Activated naive CD4-positive, alpha-beta T cell (primary cell): ENCODE measurements around the gene WDR4.
A peak's percentile ranks its signal among the peaks of the same experiment; 100 is the strongest.
"Not testable (repeated sequence)": the region's sequence is repeated elsewhere in the genome, so short reads cannot be mapped to it uniquely, and the experiment has no call there.

Experiments used
- DNase-seq, 4 experiments: peaks; one replicate each; lab custom pipeline; 2025; lab: John Stamatoyannopoulos, UW

The WDR4 gene

GRCh38 chr21:42839271-42840231, 39.8 kb downstream of the WDR4 start:
- no peak for DNase-seq

DNA sequence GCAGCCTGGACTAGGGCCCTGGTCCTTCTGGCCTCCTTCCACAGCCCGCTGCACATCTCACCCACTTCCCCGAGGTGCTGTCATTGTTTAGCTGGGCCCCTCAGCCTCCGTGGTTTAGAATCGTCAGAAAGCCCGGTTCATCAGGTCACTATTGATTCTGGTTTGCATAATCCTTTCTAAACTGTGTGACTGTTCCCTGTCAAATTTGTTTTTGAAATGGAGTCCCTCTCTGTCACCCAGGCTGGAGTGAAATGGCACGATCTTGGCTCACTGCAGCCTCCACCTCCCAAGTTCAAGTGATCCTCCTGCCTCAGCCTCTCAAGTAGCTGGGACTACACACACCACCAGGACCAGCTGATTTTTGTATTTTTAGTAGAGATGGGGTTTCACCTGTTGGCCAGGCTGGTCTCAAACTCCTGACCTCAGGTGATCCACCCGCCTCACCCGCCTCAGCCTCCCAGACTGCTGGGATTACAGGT, 41.1 kb downstream of the WDR4 start:
- not testable (repeated sequence) for DNase-seq

DNA sequence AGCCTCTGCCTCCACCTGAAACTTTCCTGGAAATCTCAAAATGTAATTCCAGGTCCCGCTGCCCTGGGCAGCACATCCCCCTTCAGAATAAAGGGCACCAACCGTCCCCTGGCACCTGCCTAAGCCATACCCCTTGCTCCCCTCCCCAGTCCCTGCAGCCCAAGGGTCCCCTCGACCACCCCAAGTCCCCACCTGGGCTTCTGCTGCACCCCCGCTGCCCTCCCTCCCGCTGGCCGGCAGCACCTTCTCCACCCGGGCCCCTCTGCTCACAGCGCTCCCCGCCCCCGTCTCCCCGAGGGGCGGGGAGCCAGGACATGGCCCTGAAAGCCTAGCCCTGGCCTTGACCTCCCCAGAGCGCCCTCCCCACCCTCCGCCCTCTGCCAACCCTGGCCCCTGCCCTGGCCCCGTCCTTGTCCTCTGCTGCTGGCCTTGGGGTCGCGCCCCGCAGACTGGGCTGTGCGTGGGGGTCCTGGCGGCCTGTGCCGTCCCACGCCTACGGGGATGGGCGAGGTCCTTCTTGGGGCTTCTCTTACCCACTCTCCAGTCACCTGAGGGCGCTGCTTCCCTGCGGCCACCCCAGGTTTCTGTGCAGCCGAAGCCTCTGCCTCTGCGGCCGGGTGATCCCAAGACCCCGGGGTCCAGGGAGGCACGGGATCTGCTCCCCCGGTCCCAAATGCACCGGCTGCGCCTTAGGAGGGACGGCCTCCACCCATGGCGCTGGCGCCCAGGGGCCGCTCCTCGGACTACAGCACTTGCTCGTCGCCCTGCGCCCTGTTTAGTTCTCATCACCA, 41.7 kb downstream of the WDR4 start:
- no peak for DNase-seq

DNA sequence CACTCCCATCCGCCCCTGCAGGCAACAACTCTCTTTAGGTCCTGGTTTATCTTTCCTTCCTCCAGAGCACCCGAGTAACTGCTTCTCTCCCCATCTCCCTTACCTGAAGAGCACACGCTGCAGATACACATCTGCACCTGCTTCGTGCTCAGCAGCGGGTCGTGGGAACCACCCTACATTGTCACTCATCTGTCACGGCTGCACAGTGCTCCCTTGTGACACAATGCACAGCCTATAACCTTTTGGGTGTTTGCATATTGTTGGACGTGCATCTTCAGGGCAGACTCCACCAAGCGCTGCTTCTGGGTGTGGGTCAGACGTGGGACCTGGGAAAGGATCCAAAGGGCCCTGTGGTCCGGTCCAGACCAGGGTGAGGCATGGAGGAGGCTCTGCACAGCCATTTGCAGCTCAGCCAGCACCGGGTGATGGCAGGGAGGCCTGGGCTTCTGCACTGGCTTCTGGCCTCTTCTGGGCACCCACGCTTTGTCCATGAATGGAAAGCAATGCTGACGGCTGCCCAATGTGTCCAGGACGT, 42.5 kb downstream of the WDR4 start:
- DNase-seq = no peak

DNA sequence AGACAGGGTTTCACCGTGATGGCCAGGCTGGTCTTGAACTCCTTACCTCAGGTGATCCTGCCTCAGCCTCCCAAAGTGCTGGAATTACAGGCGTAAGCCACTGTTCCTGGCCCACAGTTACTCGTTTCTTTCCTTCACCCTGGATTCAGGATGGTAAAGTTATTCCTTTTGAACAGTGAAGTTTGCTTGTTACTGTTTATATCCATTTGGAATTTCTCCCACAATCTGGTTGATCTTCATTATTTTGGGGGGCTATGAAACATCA, 43.0 kb downstream of the WDR4 start:
- no peak for DNase-seq

DNA sequence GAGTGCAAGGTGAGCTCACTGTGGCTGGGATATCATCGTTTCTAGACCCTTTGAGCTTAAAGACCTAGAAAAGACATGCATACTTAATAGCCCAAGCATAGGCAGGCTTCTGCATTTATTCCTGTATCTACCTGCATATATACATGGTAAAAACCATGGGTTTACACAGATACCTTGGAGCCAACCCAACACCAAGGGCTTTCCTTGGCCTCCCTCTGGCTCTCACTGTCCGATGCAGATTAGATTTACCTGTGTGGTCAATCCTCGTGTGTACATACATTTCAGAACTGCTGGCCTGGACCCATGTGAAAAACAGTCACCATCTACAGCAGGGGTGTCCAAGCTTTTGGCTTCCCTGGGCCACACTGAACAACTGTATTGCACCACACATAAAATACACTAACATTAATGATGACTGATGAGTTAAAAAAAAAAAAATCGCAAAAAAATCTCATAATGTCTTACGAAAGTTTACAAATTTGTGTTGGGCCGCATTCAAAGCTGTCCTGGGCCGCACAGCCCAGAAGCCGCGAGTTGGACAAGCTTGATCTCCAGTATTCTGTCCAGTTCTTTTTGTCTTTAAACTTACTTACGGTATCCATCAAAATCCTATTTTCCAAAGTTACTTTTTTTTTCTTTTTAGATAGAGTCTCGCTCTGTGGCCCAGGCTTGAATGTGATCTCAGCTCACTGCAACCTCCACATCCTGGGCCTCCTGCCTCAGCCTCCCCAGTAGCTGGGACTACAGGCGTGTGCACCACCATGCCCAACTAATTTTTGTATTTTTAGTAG, 43.5 kb downstream of the WDR4 start:
- DNase-seq = no peak

DNA sequence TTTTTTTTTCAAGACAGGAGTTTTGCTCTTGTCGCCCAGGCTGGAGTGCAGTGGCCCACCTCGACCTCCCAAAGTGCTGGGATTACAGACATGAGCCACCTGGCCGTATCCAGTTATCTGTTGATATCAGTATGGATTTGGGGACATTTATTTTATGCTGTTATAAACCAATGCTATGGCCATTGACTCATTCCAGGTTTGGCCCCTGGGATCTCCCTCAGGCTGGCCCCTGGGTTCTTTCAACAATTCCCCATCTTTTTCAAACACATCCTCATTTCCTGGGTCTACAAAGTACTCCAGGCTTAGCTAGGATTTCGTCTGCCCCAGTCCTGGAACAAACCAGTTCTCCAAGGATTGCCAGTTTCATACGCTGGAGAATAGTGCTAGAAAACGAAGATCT, 44.1 kb downstream of the WDR4 start:
- DNase-seq = no peak

DNA sequence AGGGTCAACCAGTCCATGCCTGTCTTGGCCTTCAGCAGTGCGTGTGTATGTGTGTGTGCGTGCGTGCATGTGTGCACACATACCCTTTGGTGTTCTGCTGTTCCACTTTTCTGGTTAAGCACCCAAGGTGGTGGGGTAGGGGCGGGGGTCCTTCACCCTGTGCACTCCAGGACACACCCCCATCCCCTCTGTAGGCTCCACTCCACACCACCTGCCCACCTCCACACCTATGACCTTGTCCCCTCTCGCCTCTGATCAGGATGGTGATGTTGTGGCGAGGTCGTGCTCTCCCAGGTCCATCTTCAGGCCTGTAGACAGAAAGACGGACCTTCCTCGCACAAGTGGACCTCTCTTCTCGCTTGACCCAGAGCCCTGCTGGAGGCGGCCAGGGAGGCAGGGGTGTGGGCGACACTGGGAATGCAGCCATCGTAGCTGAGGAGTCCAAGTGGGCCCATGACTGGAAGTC, 44.6 kb downstream of the WDR4 start:
- no peak for DNase-seq

DNA sequence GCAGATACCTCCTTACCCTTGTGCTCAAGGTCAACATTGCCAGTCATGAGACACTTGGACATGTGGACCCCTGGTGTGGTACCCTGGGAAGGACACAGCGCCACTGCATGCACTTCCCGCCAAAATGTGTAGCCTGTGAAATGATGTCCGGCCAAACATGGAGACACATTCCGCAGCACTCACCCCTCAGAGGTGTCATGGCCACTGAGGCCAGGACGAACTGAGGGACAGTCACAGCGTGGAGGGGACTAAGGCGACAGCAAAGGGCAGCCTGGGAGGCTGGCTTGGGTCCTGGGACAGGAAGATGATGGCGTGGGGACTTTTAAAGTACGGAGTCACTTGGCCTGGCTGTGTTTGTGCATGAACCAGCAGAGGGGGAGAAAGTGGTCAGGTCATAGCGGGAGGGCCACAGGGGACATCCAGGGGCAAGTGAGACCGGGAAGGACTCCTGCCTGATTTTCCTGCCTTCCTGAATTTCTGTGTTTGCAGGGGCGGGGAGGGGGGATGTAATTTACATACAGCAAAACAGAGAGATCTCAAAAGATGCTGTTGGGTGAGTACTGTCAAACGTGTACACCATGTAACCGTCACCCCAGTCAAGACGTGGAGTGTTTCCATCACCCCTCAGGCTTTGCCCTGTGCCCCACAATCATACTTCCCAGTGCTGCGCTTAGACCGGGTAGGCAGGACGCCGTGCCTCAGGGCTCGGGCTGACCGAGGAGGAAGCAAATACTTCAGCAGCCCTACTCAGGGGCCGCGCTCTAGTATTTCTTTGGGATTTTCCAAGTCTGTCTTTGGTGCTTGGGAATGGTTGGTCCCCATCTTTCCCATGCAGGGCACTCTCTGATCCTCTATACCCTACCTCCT, 45.2 kb downstream of the WDR4 start:
- no peak for DNase-seq

- peak in 2 of 4 experiments; percentile 19 to 31 for DNase-seq
Measured at GRCh38 chr21:42833439-42833815, 45.9 kb downstream of the WDR4 start.

DNA sequence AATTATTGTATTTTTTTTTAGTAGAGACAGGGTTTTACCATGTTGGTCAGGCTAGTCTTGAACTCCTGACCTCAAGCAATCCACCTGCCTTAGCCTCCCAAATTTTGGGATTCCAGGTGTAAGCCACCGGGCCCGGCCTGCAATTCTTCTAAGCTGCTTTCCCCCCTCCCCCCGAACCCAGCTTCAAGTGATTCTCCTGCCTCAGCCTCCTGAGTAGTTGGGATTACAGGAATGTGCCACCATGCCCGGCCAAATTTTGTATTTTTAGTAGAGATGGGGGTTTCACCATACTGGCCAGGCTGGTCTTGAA, 47.1 kb downstream of the WDR4 start:
- not testable (repeated sequence) for DNase-seq

GRCh38 chr21:42830456-42831455, 48.6 kb downstream of the WDR4 start:
- no peak for DNase-seq

- no peak for DNase-seq
Measured at GRCh38 chr21:42829954-42830353, 49.4 kb downstream of the WDR4 start.

GRCh38 chr21:42829417-42829816, 49.9 kb downstream of the WDR4 start:
- DNase-seq = no peak

DNA sequence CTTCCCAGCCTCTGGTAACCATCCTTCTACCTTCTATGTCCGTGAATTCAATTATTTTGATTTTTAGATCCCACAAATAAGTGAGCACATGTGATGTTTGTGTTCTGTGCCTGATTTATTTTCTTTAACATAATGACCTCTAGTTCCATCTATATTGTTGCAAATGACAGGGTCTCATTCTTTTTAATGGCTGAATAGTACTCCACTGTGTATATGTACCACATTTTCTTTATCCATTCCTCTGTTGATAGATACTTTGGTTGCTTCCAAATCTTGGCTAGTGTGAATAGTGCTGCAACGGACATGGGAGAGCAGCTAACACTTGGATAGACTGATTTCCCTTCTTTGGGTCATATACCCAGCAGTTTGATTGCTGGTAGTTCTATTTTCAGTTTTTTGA, 51.8 kb downstream of the WDR4 start:
- no peak for DNase-seq

DNA sequence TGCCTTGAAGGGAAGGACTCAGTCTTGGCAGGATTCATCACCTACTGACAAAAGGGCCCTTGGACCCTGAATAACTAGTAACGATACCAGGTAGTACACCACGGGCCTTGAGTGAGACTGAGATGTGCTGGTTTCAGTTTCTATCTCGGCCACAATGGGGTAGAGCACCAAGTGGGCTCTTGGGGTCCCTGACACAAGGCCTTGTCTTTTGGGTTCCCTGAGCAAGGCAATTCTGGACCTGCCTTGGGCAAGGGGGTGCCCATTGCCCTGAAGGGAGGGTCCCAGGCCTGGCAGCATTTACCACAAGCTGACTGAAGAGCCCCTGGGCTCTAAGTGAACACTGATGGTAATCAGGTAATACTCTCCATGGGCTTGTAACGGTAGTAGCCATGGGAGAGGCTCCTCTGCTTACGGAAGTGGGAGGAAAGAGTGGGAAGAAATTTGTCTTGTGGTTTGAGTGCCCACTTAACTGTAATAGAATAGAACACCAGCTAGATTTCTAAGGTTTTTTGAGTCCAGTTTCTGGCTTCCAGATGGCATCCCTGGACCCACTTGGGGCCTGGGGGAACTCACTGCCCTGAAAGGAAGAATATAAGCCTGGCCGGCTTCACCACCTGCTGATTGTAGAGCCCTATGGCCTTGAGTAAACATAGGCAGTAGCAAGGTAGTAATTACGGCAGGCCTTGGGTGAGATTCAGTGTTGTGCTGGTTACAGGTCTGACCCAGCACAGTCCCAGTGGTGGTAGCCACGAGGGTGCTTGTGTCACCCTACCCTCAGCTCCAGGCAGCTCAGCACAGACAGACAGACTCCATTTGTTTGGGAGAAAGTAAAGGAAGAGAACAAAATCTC, 58.5 kb downstream of the WDR4 start:
- no peak for DNase-seq

DNA sequence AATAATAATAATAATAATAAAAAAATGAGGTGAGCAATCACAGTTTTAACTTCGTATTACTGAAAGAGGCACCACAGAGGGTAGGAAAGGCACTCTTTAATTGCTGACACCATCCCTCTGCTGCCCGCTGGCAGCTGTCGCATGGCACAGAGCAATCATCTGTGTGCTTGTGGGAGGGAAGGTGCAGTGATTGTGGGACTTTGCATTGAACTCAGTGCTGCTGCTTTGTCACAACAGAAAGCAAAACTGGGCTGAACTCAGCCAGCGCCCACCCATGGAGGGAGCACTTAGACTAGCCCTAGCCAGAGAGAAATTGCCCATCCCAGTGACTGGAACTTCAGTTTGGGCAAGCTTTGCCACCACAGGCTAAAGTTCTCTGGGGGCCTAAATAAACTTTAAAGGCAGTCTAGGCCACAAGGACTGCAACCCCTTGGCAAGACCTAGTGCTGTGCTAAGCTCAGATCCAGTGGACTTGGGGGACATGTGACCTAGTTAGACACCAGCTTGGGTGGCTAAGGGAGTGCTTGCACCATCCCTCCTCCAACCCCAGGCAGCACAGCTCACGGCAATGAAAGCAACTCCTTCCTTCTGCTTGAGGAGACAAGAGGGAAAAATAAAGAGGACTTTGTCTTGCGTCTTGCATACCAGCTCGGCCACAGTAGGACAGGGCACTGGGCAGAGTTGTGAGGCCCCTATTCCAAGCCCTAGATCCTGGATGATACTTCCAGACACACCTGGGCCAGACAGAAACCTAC, 59.3 kb downstream of the WDR4 start:
- no peak for DNase-seq

DNA sequence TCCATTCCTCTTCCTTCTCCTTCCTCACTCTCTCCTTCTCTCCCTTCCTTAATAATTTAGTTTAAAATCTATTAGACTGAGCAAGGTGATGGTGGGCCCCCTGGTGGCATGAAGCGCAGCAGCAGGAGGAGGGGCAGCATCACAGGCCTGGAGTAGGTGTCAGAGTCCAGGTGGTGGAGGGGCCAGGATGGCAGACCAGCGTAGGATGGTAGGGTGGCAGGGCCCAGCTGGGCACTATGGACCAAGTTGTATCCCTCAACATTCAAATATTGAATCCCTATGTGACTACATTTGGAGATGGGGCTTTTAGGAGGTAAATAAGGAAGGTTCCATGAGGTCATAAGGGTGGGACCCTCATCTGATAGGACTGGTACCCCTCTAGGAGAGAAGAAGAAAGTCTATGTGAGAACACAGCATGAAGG, 61.0 kb downstream of the WDR4 start:
- DNase-seq = peak in 3 of 4 experiments; percentile 35 to 62 (median 55)
